HG03521 (cell line): Measurements from ENCODE around the gene ACP2.

Experiments
- ATAC-seq: cut with Tn5 transposase; IDR thresholded peaks from one replicate; pipeline ENCODE4 v1.9.1; 2021; ENCODE audit warnings: mild to moderate bottlenecking, moderate library complexity; ENCODE audit not compliant: unreplicated experiment

Gene ACP2, protein sequence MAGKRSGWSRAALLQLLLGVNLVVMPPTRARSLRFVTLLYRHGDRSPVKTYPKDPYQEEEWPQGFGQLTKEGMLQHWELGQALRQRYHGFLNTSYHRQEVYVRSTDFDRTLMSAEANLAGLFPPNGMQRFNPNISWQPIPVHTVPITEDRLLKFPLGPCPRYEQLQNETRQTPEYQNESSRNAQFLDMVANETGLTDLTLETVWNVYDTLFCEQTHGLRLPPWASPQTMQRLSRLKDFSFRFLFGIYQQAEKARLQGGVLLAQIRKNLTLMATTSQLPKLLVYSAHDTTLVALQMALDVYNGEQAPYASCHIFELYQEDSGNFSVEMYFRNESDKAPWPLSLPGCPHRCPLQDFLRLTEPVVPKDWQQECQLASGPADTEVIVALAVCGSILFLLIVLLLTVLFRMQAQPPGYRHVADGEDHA

DNA sequence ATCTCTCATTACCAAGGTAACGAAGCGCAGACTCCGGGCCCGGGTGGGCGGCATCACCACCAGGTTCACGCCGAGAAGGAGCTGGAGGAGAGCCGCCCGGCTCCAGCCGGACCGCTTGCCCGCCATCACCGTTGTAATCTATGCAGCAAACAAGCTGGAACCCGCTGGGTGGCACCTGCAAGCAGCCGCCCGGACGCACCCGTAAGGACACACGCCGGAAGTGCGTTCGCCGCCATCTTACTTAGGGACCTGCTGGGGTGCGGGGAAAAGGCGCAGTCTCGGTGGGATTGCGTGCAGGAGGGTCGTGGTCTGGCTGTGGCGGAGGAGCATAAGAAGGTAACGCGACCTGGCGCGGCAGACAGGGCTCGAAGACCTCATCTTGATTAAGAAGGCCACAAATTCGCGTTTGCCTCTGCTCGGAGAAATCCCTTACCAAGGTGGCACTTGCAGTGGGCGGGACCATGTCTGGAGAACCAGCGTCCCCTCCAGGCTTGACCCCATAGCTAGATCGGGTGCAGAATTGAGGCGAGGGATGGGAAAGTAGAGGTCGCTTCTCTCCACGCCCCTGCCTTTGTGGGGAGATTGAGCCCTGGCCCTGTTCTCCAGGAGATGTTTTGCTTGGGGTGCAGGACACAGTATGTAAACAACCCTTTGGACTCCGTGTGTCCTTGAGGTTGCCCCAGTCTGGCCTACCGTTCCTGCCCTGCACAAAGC is at the start of gene ACP2:
TSS of gene ACP2 (minus strand) at position 151 of the 714 bp plus-strand sequence. CDS start at position 126, 25 bp downstream.
- peak; percentile 94 for ATAC-seq

DNA sequence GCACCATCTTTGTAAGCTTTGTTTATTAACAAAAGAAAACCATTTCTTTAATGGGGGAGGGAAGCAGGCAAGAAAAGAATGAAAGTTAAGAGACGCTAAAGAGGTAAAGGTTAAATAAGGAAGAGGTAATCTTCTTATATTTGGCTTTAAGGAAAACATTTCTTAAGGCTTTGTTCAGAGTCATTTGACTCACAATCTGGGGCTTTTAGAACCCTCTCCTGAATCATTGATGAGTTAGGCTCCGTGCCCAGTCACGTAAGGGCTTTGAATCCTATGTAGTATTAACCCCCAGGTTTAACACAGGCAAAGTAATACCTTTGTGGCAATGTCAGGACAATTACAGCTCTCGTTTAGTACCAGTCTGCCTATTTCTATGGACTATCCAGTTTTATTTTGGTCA is 47.4 kb upstream of the ACP2 start:
- ATAC-seq, result no peak

GRCh38 chr11:47295385-47295784 is 46.8 kb upstream of the ACP2 start:
- no peak for ATAC-seq

DNA sequence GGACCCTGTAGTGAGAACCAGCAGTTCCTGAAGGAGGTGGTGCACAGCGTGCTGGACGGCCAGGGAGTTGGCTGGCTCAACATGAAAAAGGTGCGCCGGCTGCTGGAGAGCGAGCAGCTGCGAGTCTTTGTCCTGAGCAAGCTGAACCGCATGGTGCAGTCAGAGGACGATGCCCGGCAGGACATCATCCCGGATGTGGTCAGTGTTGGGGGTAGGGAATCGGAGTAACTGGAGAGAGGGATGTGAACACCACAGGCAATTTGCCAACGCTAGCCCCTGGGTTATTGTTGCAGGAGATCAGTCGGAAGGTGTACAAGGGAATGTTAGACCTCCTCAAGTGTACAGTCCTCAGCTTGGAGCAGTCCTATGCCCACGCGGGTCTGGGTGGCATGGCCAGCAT is 41.2 kb upstream of the ACP2 start:
- ATAC-seq, result no peak

GRCh38 chr11:47288066-47288465 is 39.5 kb upstream of the ACP2 start:
- no peak for ATAC-seq

- no peak for ATAC-seq
Measured at GRCh38 chr11:47285969-47286770, 37.6 kb upstream of the ACP2 start.

DNA sequence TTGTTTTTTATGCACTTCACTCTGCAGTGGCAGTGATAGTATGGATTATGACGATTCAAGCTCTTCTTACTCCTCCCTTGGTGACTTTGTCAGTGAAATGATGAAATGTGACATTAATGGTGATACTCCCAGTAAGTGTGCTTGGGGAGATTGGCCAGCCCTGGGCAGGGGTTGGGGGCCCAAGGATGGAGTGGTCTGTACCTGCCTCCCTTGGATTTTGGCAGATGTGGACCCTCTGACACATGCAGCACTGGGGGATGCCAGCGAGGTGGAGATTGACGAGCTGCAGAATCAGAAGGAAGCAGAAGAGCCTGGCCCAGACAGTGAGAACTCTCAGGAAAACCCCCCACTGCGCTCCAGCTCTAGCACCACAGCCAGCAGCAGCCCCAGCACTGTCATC is 35.5 kb upstream of the ACP2 start:
- no peak for ATAC-seq

DNA sequence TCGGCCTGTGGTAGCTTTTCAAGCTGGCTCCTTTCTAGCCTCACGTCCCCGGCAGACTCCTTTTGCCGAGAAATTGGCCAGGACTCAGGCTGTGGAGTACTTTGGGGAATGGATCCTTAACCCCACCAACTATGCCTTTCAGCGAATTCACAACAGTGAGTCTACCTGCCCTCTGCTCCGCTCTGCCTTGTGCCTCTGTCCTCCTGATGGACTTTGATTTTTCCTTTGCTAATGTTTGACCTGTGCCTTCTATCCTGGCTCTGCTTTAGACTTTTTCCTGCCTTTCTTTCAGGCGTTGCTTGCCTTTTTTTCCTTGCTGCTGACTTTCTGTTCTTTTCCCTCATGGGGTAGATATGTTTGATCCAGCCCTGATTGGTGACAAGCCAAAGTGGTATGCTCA is 33.8 kb upstream of the ACP2 start:
- ATAC-seq, result no peak

GRCh38 chr11:47280860-47281259 is 32.2 kb upstream of the ACP2 start:
- no peak for ATAC-seq

GRCh38 chr11:47280099-47280498 is 31.5 kb upstream of the ACP2 start:
- no peak for ATAC-seq

- ATAC-seq, result no peak
Measured at GRCh38 chr11:47278769-47279168, 30.2 kb upstream of the ACP2 start.

GRCh38 chr11:47278058-47278457 is 29.4 kb upstream of the ACP2 start:
- no peak for ATAC-seq

DNA sequence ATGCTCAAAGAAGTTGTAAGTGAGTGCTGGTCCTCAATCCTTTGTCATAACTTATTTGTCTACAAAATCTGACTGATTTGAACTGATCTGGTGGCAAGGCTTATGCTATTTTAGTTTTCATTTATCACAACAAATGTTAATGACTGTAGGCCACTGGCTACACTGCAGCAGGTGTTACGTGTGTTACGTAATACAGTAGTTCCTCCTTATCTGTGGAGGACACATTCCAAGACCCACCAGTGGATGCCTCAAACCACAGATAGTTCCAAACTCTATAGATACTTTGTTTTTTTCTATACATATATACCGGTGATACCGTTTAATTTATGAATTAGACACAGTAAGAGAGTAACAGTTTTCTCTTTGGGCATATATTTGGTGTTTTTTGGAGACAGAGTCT is 28.3 kb upstream of the ACP2 start:
- no peak for ATAC-seq

- ATAC-seq, result no peak
Measured at GRCh38 chr11:47274495-47275235, 26.1 kb upstream of the ACP2 start.

GRCh38 chr11:47272706-47273105 is 24.1 kb upstream of the ACP2 start:
- ATAC-seq, result no peak

- ATAC-seq, result no peak
Measured at GRCh38 chr11:47271961-47272661, 23.5 kb upstream of the ACP2 start.

DNA sequence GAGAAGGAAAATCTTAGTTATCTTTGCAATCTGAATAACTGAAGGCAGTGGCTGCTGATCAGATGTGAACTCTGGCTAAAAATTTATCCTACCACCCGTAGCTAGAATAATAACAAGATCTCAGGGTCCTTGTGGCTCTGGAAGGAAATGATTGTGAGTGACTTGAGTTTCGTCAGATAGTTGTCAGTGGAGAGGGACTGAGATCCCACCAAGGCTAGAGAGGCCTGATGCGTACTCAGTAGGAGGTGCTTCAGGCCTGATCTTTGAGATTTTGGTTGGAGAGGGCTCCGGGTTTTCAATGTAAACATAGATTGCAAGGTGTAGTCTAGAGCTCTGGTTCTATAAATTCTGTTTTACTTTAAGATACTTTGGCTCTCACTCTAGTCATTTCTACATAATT is 22.7 kb upstream of the ACP2 start:
- ATAC-seq, result no peak

GRCh38 chr11:47270331-47271271 is 22.0 kb upstream of the ACP2 start:
- ATAC-seq, result no peak

GRCh38 chr11:47269829-47270305 is 21.3 kb upstream of the ACP2 start, which contains the start of gene MADD:
Gene MADD, plus strand, starts transcription at chr11:47270133.
- ATAC-seq, result peak; percentile 76
